Bronchial epithelial cell (primary cell): ENCODE results near the gene DPEP1. TPM values are rescaled to one million over a fixed set of nuclear protein-coding genes. Genes with fewer than 3 reads are reported as not detected.

ENCODE experiments used
- DNase-seq: peaks from one replicate; pipeline ENCODE4 v3.0.0-alpha.2; 2010; ENCODE audit warnings: low read depth
- FAIRE-seq: peaks from 2 replicates; lab custom pipeline; 2011; peaks lifted over from hg19 to GRCh38; lab: Jason Lieb, UNC
- H3K27me3 ChIP-seq: 2 replicates; pipeline ENCODE4 v1.5.1; 2011; ENCODE audit warnings: low read length; ENCODE audit not compliant: control insufficient read depth, insufficient read depth
- H3K36me3 ChIP-seq: 2 replicates; pipeline ENCODE4 v1.5.1; 2011; ENCODE audit warnings: low read length; ENCODE audit not compliant: control insufficient read depth, insufficient read depth
- H3K4me3 ChIP-seq: 2 replicates; pipeline ENCODE4 v1.5.1; 2011; ENCODE audit warnings: mild to moderate bottlenecking, low read depth, low read length, control low read depth
- CTCF ChIP-seq: IDR thresholded peaks from 2 replicates; pipeline ENCODE4 v1.5.1; 2011; ENCODE audit warnings: mild to moderate bottlenecking, moderate library complexity, low read length, control low read depth, inconsistent platforms; ENCODE audit not compliant: insufficient read depth, severe bottlenecking
- total RNA-seq: library from RNA; depleted of rRNA; stranded (reverse); fragments of >200 nt; gene quantifications from 2 replicates; pipeline ENCODE4 v1.2.1, GENCODE V29; 2014

DPEP1 gene
- total RNA-seq, 1 donor from 2014 or later = 0.26 TPM

GRCh38 chr16:89606006-89606405 is 7.4 kb upstream of the DPEP1 start:
- H3K36me3 ChIP-seq = no peaks in the 10 kb centered on the region
- DNase-seq (no peak), FAIRE-seq (no peak)
- no peak for TF ChIP-seq CTCF
- H3K4me3 ChIP-seq = no peak overlapping the region
- H3K27me3 ChIP-seq = no peaks in the 10 kb centered on the region

GRCh38 chr16:89607453-89607852 is 6.0 kb upstream of the DPEP1 start:
- FAIRE-seq = no peak
- Histone ChIP-seq H3K27me3 (no peaks in the 10 kb centered on the region), H3K4me3 (no peak overlapping the region), H3K36me3 (no peaks in the 10 kb centered on the region)
- no peak for TF ChIP-seq CTCF
- no peak for DNase-seq

- H3K27me3 ChIP-seq = no peaks in the 10 kb centered on the region
- TF ChIP-seq CTCF = no peak
- no peak for DNase-seq
- FAIRE-seq = no peak
- no peaks in the 10 kb centered on the region for H3K36me3 ChIP-seq
- no peak overlapping the region for H3K4me3 ChIP-seq
These were observed 5.3 kb upstream of the DPEP1 start for GRCh38 chr16:89607937-89608740.

GRCh38 chr16:89610108-89610453 is 3.4 kb upstream of the DPEP1 start:
- FAIRE-seq (no peak), DNase-seq (no peak)
- no peaks in the 10 kb centered on the region for H3K36me3 ChIP-seq
- TF ChIP-seq CTCF = no peak
- H3K4me3 ChIP-seq = no peak overlapping the region
- no peaks in the 10 kb centered on the region for H3K27me3 ChIP-seq

GRCh38 chr16:89612415-89613166 is 851 bp upstream of the DPEP1 start:
- no peak for FAIRE-seq
- no peaks in the 10 kb centered on the region for H3K36me3 ChIP-seq
- no peak overlapping the region for H3K4me3 ChIP-seq
- TF ChIP-seq CTCF = no peak
- DNase-seq = no peak
- no peaks in the 10 kb centered on the region for H3K27me3 ChIP-seq
